SH-SY5Y (cell line): ENCODE data around the gene PRKCZ.

Experiments used
- GATA2 ChIP-seq: IDR thresholded peaks from 2 replicates; pipeline ENCODE4 v1.6.1; 2011; ENCODE audit warnings: mild to moderate bottlenecking, low read depth, low read length
- GATA3 ChIP-seq: IDR thresholded peaks from 2 replicates; pipeline ENCODE4 v1.6.1; 2011; ENCODE audit warnings: low read depth, mild to moderate bottlenecking, low read length, moderate library complexity

DNA sequence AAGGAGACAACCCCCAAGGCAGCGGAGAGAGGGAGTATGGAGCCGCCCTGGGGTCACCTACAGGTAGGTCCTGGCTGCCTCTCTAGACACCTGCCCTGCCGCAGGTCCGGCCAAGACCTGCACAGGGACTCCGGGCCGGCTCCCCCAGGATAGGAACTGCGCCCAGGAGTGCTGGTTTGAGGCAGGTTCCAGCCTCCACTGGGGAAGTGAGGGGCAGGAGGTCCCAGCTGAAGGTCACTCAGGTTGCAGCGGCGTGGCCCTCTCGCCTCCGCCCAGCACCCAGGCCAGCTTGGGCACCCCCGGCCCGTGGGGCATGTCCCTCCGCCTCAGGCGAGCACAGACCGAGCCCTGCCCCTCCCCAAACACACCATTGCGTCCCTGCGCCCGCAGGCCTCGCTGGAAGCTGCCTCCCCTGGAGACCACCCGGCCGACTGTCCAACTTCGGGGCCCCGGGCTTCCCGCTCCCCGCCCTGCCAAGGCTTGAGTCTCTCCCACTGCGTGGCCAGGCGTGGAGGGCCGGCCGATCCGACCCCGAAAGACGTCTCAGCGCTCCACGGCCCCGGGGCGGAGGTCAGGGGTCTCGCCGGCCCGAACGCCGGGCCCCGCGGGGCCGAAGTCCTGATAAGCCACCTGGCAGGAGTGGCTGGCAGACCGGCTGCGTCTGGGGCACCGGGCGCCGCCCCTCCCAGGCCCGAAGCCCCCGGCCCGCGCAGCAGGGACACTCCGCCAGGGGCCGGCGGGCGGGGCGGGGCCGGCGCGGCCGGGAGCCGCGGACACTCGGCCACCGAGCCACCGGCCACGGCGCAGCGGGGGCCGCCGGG lies 176.5 kb downstream of the PRKCZ start:
- no peak for TF ChIP-seq GATA3
- TF ChIP-seq GATA2, result no peak
